ENCODE data around the gene CCR6.
A peak's percentile ranks its signal among the peaks of the same experiment; 100 is the strongest.

The CCR6 gene

GRCh38 chr6:167127785-167128531 is 5.1 kb downstream of the CCR6 start:
- H3K4me2 ChIP-seq = no peak overlapping the region
- no peak overlapping the region for H3K27ac ChIP-seq
- no peaks in the 10 kb centered on the region for H4K20me1 ChIP-seq
- H3K4me1 ChIP-seq = peaks cover 47% of the 10 kb centered on the region
- no peak overlapping the region for H3K9ac ChIP-seq
- H3K4me3 ChIP-seq = no peak overlapping the region
- no peak for TF ChIP-seq Cebpa-rat (IDR thresholded peaks at IDR 0.05)
- peaks cover 14% of the 10 kb centered on the region for H3K9me3 ChIP-seq
- no peaks in the 10 kb centered on the region for H3K36me3 ChIP-seq
- no peaks in the 10 kb centered on the region for H3K27me3 ChIP-seq

GRCh38 chr6:167129159-167129558 is 6.3 kb downstream of the CCR6 start:
- Histone ChIP-seq H3K27ac (no peak overlapping the region), H3K36me3 (no peaks in the 10 kb centered on the region), H3K9ac (no peak overlapping the region), H3K9me3 (peaks cover 14% of the 10 kb centered on the region), H3K4me3 (no peak overlapping the region), H3K27me3 (no peaks in the 10 kb centered on the region), H4K20me1 (no peaks in the 10 kb centered on the region), H3K4me2 (peak overlapping the region; percentile 57), H3K4me1 (peaks cover 35% of the 10 kb centered on the region)
- TF ChIP-seq Cebpa-rat (IDR thresholded peaks at IDR 0.05) = peak; percentile 45; the same call in 1 of the 2 replicates

GRCh38 chr6:167129562-167129961 is 6.7 kb downstream of the CCR6 start:
- Histone ChIP-seq H3K9me3 (peaks cover 14% of the 10 kb centered on the region), H3K27me3 (no peaks in the 10 kb centered on the region), H3K4me3 (no peak overlapping the region), H4K20me1 (no peaks in the 10 kb centered on the region), H3K9ac (no peak overlapping the region), H3K4me1 (peaks cover 31% of the 10 kb centered on the region), H3K36me3 (no peaks in the 10 kb centered on the region), H3K4me2 (peak overlapping the region; percentile 57), H3K27ac (no peak overlapping the region)
- no peak; the same call in 1 of the 2 replicates for TF ChIP-seq Cebpa-rat (IDR thresholded peaks at IDR 0.05)

- Histone ChIP-seq H3K27ac (no peak overlapping the region), H3K36me3 (no peaks in the 10 kb centered on the region), H3K9me3 (peaks cover 14% of the 10 kb centered on the region), H3K4me3 (no peak overlapping the region), H3K9ac (no peak overlapping the region), H3K4me2 (peak overlapping the region; percentile 57), H4K20me1 (no peaks in the 10 kb centered on the region), H3K27me3 (no peaks in the 10 kb centered on the region), H3K4me1 (peaks cover 31% of the 10 kb centered on the region)
- TF ChIP-seq Cebpa-rat (IDR thresholded peaks at IDR 0.05) = no peak
Measured at GRCh38 chr6:167130008-167130677, 7.2 kb downstream of the CCR6 start.

- Histone ChIP-seq H3K9ac (no peak overlapping the region), H4K20me1 (no peaks in the 10 kb centered on the region), H3K9me3 (peaks cover 13% of the 10 kb centered on the region), H3K27ac (no peak overlapping the region), H3K36me3 (no peaks in the 10 kb centered on the region), H3K4me1 (peaks cover 31% of the 10 kb centered on the region), H3K27me3 (no peaks in the 10 kb centered on the region), H3K4me3 (no peak overlapping the region), H3K4me2 (peak overlapping the region; percentile 7; the same call in 1 of the 2 replicates)
- TF ChIP-seq Cebpa-rat (IDR thresholded peaks at IDR 0.05) = no peak
Measured at GRCh38 chr6:167130712-167131684, 8.1 kb downstream of the CCR6 start.

GRCh38 chr6:167134448-167135328 is 11.8 kb downstream of the CCR6 start:
- Histone ChIP-seq H3K4me1 (peaks cover 13% of the 10 kb centered on the region), H3K9me3 (no peaks in the 10 kb centered on the region), H3K27ac (no peak overlapping the region), H3K4me2 (no peak overlapping the region), H4K20me1 (no peaks in the 10 kb centered on the region), H3K4me3 (no peak overlapping the region), H3K9ac (no peak overlapping the region), H3K27me3 (no peaks in the 10 kb centered on the region), H3K36me3 (no peaks in the 10 kb centered on the region)
- no peak for TF ChIP-seq Cebpa-rat (IDR thresholded peaks at IDR 0.05)

- Histone ChIP-seq H3K4me3 (no peak overlapping the region), H3K4me2 (no peak overlapping the region), H3K27me3 (no peaks in the 10 kb centered on the region), H3K9me3 (no peaks in the 10 kb centered on the region), H3K36me3 (no peaks in the 10 kb centered on the region), H3K27ac (no peak overlapping the region), H3K9ac (no peak overlapping the region), H4K20me1 (no peaks in the 10 kb centered on the region), H3K4me1 (no peaks in the 10 kb centered on the region)
- TF ChIP-seq Cebpa-rat (IDR thresholded peaks at IDR 0.05) = no peak
Measured at GRCh38 chr6:167136376-167136775, 13.5 kb downstream of the CCR6 start.

GRCh38 chr6:167137081-167137480 is 14.2 kb downstream of the CCR6 start:
- Histone ChIP-seq H3K4me1 (no peaks in the 10 kb centered on the region), H3K27me3 (no peaks in the 10 kb centered on the region), H3K27ac (no peak overlapping the region), H3K9me3 (no peaks in the 10 kb centered on the region), H3K9ac (no peak overlapping the region), H4K20me1 (no peaks in the 10 kb centered on the region), H3K4me3 (no peak overlapping the region), H3K36me3 (no peaks in the 10 kb centered on the region), H3K4me2 (no peak overlapping the region)
- TF ChIP-seq Cebpa-rat (IDR thresholded peaks at IDR 0.05) = no peak

GRCh38 chr6:167137881-167138280 is 15.0 kb downstream of the CCR6 start:
- no peak overlapping the region for H3K27ac ChIP-seq
- no peaks in the 10 kb centered on the region for H4K20me1 ChIP-seq
- no peak overlapping the region for H3K4me2 ChIP-seq
- no peaks in the 10 kb centered on the region for H3K4me1 ChIP-seq
- no peak for TF ChIP-seq Cebpa-rat (IDR thresholded peaks at IDR 0.05)
- no peaks in the 10 kb centered on the region for H3K9me3 ChIP-seq
- no peak overlapping the region for H3K4me3 ChIP-seq
- H3K36me3 ChIP-seq = no peaks in the 10 kb centered on the region
- no peaks in the 10 kb centered on the region for H3K27me3 ChIP-seq
- H3K9ac ChIP-seq = no peak overlapping the region

Data from BLaER1 (cell line).